NCI-H526 (cell line): ENCODE measurements around the gene SVEP1.
"Not testable (repeated sequence)": the region's sequence is repeated elsewhere in the genome, so short reads cannot be mapped to it uniquely, and the experiment has no call there.

Experiments used
- DNase-seq, 2 experiments: peaks; one replicate each; lab custom pipeline; 2025; lab: John Stamatoyannopoulos, UW

The SVEP1 gene

GRCh38 chr9:110444911-110445310 is 134.6 kb downstream of the SVEP1 start:
- DNase-seq: no peak

GRCh38 chr9:110443866-110444220 is 135.7 kb downstream of the SVEP1 start:
- no peak for DNase-seq

DNA sequence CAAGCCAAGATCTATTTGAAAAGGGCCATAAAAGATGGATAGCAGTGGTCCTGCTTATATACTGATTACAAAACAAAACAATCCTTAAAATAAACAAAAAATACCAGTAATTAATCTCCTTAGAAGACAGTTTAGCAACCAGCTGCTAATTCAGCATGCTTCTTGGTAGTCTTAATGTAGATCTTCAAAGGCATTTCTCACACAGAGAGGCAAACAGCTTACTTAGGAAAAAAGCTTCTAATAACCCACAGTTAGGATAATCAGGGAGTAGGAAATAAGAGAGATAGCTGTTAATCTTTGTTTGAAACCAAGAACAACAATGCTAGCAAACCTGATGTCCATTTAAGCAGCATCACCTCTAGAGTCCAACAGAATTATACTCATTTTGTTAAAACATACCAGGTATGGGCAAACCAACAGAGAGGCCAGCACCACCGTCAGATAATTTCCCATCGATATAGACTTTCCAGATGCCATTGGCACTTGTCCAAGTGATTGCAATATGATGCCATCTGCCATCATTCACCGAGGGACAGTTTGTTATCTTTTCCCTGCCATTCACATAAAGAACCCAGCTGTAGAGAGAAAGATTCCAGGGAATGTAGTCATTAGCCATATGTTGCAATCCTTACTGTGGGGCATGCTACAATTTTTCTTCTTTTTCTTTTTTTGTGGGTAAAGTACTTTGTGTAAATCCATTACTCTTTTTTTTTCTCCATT is 136.2 kb downstream of the SVEP1 start:
- DNase-seq: no peak

- no peak for DNase-seq
Observed at GRCh38 chr9:110440796-110441195, 138.7 kb downstream of the SVEP1 start.

DNA sequence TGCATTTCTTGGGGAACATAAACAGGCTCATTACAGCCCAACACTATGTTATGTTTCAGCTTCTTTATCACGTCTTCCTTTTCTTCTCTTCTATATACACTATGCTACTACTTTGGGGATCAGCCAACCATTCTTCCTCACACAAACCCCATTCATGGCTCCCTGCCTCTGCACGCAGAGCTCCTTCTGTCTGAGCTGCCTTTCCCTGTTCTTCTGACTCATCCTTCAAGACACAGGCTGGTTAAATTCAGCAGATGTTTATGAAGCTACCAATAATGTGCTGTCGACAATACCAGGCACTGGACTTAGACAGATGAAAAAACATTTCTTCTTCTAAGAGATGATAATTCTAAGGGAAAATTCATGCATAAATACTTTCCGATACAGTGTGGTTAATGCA is 139.4 kb downstream of the SVEP1 start:
- DNase-seq: no peak

DNA sequence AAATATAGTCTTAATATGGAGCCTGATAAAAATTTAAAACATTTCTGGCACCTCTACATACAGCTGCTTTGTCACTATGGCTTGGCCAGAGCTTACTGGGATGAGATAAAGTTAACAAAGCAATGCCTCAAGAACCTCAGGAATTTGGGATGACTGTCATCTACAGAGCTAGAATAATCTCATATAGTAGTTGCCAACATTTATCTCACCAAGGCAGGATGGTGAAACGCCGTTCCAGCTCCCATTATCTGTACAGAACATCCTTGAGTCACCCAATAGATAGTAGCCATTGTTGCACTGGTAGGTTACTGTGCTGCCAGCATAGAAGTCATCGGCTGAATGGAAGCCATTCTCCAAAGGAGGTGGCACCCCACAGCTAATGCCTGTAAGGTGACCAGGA is 147.3 kb downstream of the SVEP1 start:
- no peak for DNase-seq

DNA sequence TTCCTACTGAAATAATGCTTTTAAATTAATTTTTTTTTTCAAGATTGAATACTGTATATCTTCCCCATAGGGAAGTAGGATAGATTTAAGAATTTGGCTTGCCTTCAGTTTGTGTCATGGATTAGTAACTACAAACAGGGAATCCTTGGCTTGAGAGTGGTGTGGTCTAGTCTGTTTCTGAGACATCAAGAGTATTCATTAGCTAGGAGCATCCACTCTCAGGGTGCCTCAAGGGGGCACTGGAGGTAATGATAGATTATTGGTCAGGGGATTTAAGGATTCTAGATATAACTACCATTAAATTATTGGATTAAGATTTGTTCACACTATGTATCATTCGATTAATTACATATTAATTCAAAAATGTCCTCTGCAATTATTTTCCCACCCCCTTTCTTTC is 150.1 kb downstream of the SVEP1 start:
- DNase-seq: no peak

DNA sequence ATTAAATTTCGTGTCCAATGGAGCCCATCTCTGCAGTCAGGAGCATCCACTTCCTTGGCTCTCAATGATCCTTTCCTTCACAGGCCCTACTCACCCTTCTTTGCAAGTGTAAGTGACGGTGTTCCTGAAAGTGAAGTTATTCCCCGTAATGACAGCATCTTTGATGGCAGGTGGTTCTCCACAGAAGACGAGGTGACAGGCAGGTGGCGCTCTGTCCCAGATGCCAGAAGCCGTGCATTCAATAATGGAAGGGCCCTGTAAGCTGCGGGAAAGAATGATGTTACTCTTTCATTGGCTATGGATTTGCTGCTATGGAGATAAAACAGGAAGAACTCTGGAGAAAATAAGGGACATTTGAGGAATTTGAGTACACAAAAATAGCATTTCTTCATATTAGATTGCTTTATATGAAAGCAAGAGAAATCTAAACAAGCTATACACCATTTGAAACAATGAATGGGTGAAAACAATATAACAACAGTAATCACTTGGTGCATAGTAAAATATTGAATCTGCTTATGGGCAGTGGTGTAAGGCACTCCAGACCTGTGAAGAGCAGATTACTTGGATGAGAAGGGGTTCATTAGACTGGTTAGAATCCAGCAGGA is 151.9 kb downstream of the SVEP1 start:
- DNase-seq: peak; percentile 7 to 41

DNA sequence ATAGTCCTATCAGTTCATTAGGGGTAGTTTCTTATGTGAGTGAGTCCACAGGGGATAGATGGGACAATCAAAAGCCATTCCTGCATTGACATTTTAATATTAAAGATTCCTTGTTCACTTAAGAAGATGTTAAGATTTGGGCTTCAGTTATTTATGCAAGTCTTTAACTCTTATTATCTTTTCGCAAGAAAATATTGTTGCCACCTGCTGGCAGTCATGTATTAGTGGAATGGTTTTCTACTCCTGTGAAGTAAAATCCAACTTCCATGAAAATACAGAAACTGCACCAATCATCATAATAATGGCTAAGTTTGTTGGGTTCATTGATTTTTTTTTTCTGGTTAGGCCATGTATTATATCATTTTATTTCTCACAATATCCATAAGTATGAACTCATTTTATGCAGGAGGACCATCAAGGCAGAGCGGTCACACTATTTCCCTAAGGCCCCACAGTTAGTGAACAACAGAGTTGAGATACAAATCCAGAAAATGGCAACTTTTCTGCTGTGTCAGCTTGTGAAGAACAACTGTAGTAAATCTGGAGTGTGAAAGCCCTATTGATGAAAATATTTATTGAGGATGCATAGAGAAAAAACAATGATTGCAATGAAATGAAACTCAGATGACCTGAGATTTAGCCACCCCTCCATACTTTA is 153.4 kb downstream of the SVEP1 start:
- DNase-seq: no peak

DNA sequence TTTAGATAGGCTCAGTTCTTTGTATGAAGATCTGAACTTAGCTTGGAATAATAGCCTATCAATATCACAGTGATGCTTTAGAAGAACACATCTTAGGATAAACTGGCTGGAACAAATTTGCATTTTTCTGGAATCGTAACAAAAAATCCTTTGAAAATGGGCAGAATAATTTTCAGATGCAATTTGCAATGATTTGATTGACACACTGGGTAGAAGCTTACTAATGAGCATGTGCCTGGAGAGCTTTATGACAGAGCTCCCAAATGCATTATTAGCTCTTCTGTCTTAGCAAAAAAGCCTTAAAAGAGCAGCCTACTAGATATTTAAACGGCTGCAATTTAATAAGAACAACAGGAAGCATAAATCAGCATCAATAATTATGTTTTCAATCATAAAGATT is 165.1 kb downstream of the SVEP1 start:
- DNase-seq: no peak

DNA sequence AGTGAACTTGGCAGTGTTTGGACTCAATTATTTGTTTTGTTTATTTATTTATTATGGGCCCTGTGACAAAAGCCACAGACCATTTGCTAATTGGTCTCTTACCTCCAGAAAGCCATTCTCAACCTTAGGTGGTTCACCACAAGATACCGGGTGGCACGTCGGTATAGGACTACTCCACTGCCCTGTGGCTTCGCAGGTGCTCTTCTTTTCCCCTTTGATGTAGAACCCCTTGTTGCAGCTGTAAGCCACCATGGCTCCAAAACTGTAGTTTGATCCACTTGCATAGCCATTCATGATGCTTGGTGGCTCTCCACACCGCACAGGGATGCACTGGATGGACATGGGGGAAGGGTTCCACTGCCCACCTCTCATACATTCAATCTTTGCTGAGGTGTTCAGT is 168.6 kb downstream of the SVEP1 start:
- no peak for DNase-seq

GRCh38 chr9:110408598-110408997 is 170.9 kb downstream of the SVEP1 start:
- DNase-seq: no peak

GRCh38 chr9:110405858-110406443 is 173.6 kb downstream of the SVEP1 start:
- no peak for DNase-seq

DNA sequence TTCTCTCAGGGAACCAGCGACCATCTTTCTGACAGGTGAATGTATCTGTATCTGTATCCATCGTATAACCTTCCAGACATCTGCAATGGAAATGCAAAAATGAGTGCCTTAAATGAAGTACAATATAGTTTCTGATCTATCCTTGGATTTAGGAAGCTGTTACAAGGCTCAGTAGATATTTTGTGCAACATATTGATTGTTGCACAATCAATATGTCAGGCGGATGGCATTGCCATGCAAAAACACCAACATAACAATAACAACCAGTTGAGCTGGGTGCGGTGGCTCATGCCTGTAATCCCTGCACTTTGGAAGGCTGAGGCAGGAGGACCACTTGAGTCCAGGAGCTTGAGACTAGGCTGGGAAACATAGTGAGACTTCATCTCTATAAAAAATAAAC is 175.1 kb downstream of the SVEP1 start:
- no peak for DNase-seq

GRCh38 chr9:110399983-110400382 is 179.6 kb downstream of the SVEP1 start:
- peak; percentile 94 to 96 for DNase-seq

DNA sequence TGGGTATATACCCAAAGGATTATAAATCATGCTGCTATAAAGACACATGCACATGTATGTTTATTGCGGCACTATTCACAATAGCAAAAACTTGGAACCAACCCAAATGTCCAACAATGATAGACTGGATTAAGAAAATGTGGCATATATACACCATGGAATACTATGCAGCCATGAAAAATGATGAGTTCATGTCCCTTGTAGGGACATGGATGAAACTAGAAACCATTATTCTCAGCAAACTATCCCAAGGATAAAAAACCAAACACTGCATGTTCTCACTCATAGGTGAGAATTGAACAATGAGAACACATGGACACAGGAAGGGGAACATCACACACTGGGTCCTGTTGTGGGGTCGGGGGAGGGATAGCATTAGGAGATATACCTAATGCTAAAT is 180.5 kb downstream of the SVEP1 start:
- not testable (repeated sequence) for DNase-seq

GRCh38 chr9:110391826-110392485 is 187.6 kb downstream of the SVEP1 start:
- DNase-seq: no peak

DNA sequence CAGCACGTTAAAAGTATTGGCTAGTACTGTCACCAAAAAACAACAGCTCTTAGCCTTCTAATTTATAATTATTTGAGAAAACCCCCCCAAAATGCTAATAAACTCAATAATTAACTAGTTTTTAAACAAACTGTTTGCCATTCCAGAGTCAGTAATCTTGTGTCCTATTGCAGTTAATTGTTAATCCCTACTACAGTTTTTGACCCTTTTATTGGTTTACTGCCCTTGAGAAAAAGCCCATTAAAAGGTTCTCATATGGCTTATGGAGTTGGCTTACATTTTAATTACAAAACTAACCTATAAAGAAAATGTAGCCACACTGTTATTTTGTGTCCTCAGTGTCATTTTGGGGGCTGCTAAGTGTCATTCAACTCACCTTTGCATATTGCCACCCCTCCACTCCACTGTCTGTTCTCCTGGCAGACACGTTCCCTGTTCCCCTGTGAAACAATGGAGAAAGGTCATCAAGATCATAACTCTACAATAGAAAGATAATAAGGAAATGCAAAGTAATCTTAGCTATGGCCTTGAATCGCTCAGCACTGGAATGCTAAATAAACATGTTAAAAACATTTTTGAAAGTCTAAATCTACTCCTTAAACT is 190.3 kb downstream of the SVEP1 start:
- no peak for DNase-seq

GRCh38 chr9:110383491-110383890 is 196.1 kb downstream of the SVEP1 start:
- no peak for DNase-seq

DNA sequence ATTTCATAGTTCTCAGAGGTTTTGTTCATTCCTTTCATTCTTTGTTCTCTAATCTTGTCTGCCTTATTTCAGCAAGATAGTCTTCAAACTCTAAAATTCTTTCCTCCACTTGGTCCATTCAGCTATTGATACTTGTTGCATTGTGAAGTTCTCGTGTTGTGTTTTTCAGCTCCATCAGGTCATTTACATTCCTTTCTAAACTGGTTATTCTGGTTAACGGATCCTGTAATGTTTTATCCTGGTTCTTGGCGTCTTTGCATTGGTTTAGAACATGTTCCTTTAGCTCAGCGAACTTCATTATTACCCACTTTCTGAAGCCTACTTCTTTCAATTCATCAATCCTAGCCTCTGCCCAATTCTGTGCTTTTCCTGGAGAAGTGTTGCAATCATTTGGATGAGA is 196.8 kb downstream of the SVEP1 start:
- DNase-seq: no peak

GRCh38 chr9:110371411-110372007 is 208.0 kb downstream of the SVEP1 start:
- no peak for DNase-seq

DNA sequence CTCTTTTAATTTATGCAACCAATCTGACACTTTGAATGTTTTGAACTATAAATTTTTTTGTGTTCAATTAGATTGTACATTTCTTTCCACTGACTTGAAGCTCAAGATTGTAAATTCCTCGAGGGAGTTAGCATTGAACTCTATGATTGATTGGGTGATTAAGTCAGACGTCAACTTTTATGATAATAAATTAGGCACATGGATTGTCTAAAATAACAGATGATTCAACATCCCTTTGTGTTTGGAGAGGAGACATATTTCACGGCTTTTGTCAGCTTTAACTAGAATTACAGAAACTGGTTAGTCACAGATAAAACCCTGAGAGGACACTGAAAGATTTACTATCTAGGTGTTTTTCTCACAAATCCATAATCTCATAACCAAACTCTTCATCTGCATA is 209.2 kb downstream of the SVEP1 start:
- no peak for DNase-seq
